Neuronal stem cell (in vitro differentiated cells): ENCODE measurements around the gene FGD3. TPM values are rescaled to one million over a fixed set of nuclear protein-coding genes. Genes with fewer than 3 reads are reported as not detected.
"Not testable (repeated sequence)": the region's sequence is repeated elsewhere in the genome, so short reads cannot be mapped to it uniquely, and the experiment has no call there.

Experiments
- DNase-seq: peaks from one replicate; pipeline ENCODE4 v3.0.0-alpha.2; 2013; ENCODE audit warnings: low spot score
- H2AFZ ChIP-seq: one replicate; pipeline ENCODE4 v1.6.1; 2013; ENCODE audit warnings: mild to moderate bottlenecking, low read length, inconsistent platforms
- H2AK5ac ChIP-seq: 2 replicates; pipeline ENCODE4 v1.6.1; 2013; ENCODE audit warnings: low read depth, mild to moderate bottlenecking, inconsistent platforms, low read length, moderate library complexity, mixed read lengths
- H2BK120ac ChIP-seq: 2 replicates; pipeline ENCODE4 v1.6.1; 2013; ENCODE audit warnings: low read depth, mild to moderate bottlenecking, inconsistent platforms, low read length, moderate library complexity, mixed read lengths
- H2BK12ac ChIP-seq: one replicate; pipeline ENCODE4 v1.6.1; 2013; ENCODE audit warnings: low read length, inconsistent platforms
- H2BK15ac ChIP-seq: 2 replicates; pipeline ENCODE4 v1.6.1; 2013; ENCODE audit warnings: mild to moderate bottlenecking, low read length, inconsistent platforms, mixed read lengths
- H2BK5ac ChIP-seq: one replicate; pipeline ENCODE4 v1.6.1; 2013; ENCODE audit warnings: inconsistent platforms, mild to moderate bottlenecking, low read length, moderate library complexity
- H3K14ac ChIP-seq: one replicate; pipeline ENCODE4 v1.6.1; 2013; ENCODE audit warnings: low read length, inconsistent platforms
- H3K18ac ChIP-seq: 2 replicates; pipeline ENCODE4 v1.6.1; 2013; ENCODE audit warnings: low read length, inconsistent platforms
- H3K23ac ChIP-seq: 2 replicates; pipeline ENCODE4 v1.6.1; 2013; ENCODE audit warnings: low read depth, mild to moderate bottlenecking, mixed read lengths, low read length, inconsistent platforms; ENCODE audit not compliant: poor library complexity
- H3K27ac ChIP-seq: replicated peaks from 3 replicates; pipeline ENCODE4 v1.5.1; 2013; ENCODE audit warnings: low read length, inconsistent platforms
- H3K27me3 ChIP-seq, 3 experiments: 2 replicates each; pipeline ENCODE4 v1.6.1; 2013; ENCODE audit warnings: low read length in 3 of 3, mild to moderate bottlenecking in 2 of 3, inconsistent platforms in 1 of 3, low read depth in 1 of 3, mixed read lengths in 1 of 3, moderate library complexity in 1 of 3; ENCODE audit not compliant: control insufficient read depth in 3 of 3, insufficient read depth in 3 of 3
- H3K36me3 ChIP-seq, 2 donors: replicated peaks in 1 of 2; 2 replicates each; pipeline ENCODE4 v1.6.1; 2013; ENCODE audit warnings: low read length in 2 of 2; ENCODE audit not compliant: control insufficient read depth in 2 of 2, insufficient read depth in 2 of 2
- H3K4ac ChIP-seq: 2 replicates; pipeline ENCODE4 v1.6.1; 2013; ENCODE audit warnings: inconsistent platforms, mild to moderate bottlenecking, low read length, moderate library complexity
- H3K4me1 ChIP-seq, 2 donors: 1 replicate in 1 of 2; 2 replicates in 1 of 2; pipeline ENCODE4 v1.6.1; 2013; ENCODE audit warnings: low read length in 2 of 2, low read depth in 1 of 2; ENCODE audit not compliant: control insufficient read depth in 2 of 2, insufficient read depth in 1 of 2
- H3K4me2 ChIP-seq: one replicate; pipeline ENCODE4 v1.6.1; 2013; ENCODE audit warnings: mild to moderate bottlenecking, low read length, inconsistent platforms; ENCODE audit not compliant: insufficient read depth, poor library complexity, severe bottlenecking
- H3K4me3 ChIP-seq, 2 donors: 2 replicates each; pipeline ENCODE4 v1.5.1; 2013; ENCODE audit warnings: low read length in 2 of 2, mild to moderate bottlenecking in 2 of 2, inconsistent platforms in 1 of 2, moderate library complexity in 1 of 2
- H3K79me1 ChIP-seq: one replicate; pipeline ENCODE4 v1.6.1; 2013; ENCODE audit warnings: low read depth, mild to moderate bottlenecking, inconsistent platforms, low read length, moderate library complexity
- H3K9ac ChIP-seq: one replicate; pipeline ENCODE4 v1.6.1; 2013; ENCODE audit warnings: mild to moderate bottlenecking, low read depth, low read length, inconsistent platforms; ENCODE audit not compliant: poor library complexity
- H3K9me3 ChIP-seq, 2 donors: replicated peaks in 1 of 2; 2 replicates each; pipeline versions ENCODE3 to v1.6.1; 2013; ENCODE audit warnings: low read length in 2 of 2, mild to moderate bottlenecking in 2 of 2, inconsistent platforms in 1 of 2, low read depth in 1 of 2, mixed read lengths in 1 of 2, moderate library complexity in 1 of 2; ENCODE audit not compliant: control insufficient read depth in 2 of 2, insufficient read depth in 1 of 2
- H4K8ac ChIP-seq: one replicate; pipeline ENCODE4 v1.6.1; 2013; ENCODE audit warnings: low read depth, mild to moderate bottlenecking, inconsistent platforms, low read length, moderate library complexity
- H4K91ac ChIP-seq: one replicate; pipeline ENCODE4 v1.6.1; 2013; ENCODE audit warnings: low read length, low read depth, mild to moderate bottlenecking, inconsistent platforms; ENCODE audit not compliant: poor library complexity
- WGBS, 2 donors: extraction: QIAGEN DNeasy Blood & Tissue Kit; methylation state at CpG; one replicate each; pipeline ENCODE4 v1.1.7; 2013; ENCODE audit warnings: missing lambda C conversion rate in 2 of 2, mixed read lengths in 1 of 2; ENCODE audit not compliant: insufficient read length in 2 of 2, insufficient replicate concordance in 1 of 2; ENCODE audit errors: extremely low coverage in 2 of 2; 5-methylcytosine and 5-hydroxymethylcytosine counted together
- polyA plus RNA-seq, 2 experiments: library from polyadenylated mRNA; stranded (reverse); fragments of 200-250 nt; gene quantifications; one replicate each; pipeline ENCODE4 v1.2.3, GENCODE V29; 2013

The FGD3 gene
- 0.47 TPM for polyA plus RNA-seq (2013, experiment 1 of 2)
- polyA plus RNA-seq (2013, experiment 2 of 2): 0.44 TPM

- DNase-seq: no peak
- Histone ChIP-seq H2BK15ac (peak within 1 kb of the TSS; percentile 94), H4K8ac (no peak within 1 kb of the TSS), H2AK5ac (peak within 1 kb of the TSS; percentile 33), H3K18ac (peak within 1 kb of the TSS; percentile 89), H3K4ac (peak within 1 kb of the TSS; percentile 13), H3K79me1 (peaks cover 3% of the 10 kb centered on the region), H3K27me3 (peaks cover 0 to 20% (median 5%) of the 10 kb centered on the region in 3 experiments), H3K27ac (no peak within 1 kb of the TSS), H3K23ac (peak within 1 kb of the TSS; percentile 50), H4K91ac (peak within 1 kb of the TSS; percentile 93), H3K4me1 (peaks cover 10 to 23% of the 10 kb centered on the region in 2 donors), H3K9ac (peak within 1 kb of the TSS; percentile 53), H3K14ac (peak within 1 kb of the TSS; percentile 72), H3K4me3 (peak within 1 kb of the TSS; percentile 32 to 74), H2BK12ac (peak within 1 kb of the TSS; percentile 76), H2BK120ac (peak within 1 kb of the TSS; percentile 56), H3K4me2 (peak within 1 kb of the TSS; percentile 70), H2AFZ (peak within 1 kb of the TSS; percentile 97), H2BK5ac (no peak within 1 kb of the TSS), H3K9me3 (peaks cover 0 to 6% of the 10 kb centered on the region in 2 donors), H3K36me3 (no peaks in the 10 kb centered on the region)
- WGBS, 2 donors: no CpG with 5 or more reads among the region's 36 CpGs
These were observed at the start of gene FGD3 for GRCh38 chr9:92947268-92948037. TSS of gene FGD3 (plus strand) at chr9:92947523. CDS start at chr9:92976257, 28,734 bp downstream.

GRCh38 chr9:92905137-92905536 lies 42.2 kb upstream of the FGD3 start:
- H3K27ac ChIP-seq, H3K4ac ChIP-seq, H3K4me1 ChIP-seq, H3K36me3 ChIP-seq, H2BK15ac ChIP-seq, H2BK12ac ChIP-seq, H3K23ac ChIP-seq, H3K18ac ChIP-seq, H3K4me3 ChIP-seq, DNase-seq, H2BK5ac ChIP-seq, H3K9ac ChIP-seq, H4K91ac ChIP-seq, H2BK120ac ChIP-seq, H3K9me3 ChIP-seq, H4K8ac ChIP-seq, H2AK5ac ChIP-seq, H3K4me2 ChIP-seq, H3K14ac ChIP-seq, H3K79me1 ChIP-seq: not testable (repeated sequence)
- peak overlapping the region; percentile 45 for H2AFZ ChIP-seq
- no CpG with 5 or more reads among the region's 6 CpGs for WGBS, 2 donors
- H3K27me3 ChIP-seq: peaks cover 0 to 19% (median 2%) of the 10 kb centered on the region in 3 experiments

- Histone ChIP-seq H2AFZ (no peak overlapping the region), H2BK15ac (no peak overlapping the region), H2AK5ac (no peak overlapping the region), H4K8ac (no peak overlapping the region), H2BK12ac (no peak overlapping the region), H2BK5ac (no peak overlapping the region), H3K4ac (no peak overlapping the region), H3K4me2 (no peak overlapping the region), H3K23ac (no peak overlapping the region), H3K27ac (no peak overlapping the region), H3K14ac (no peak overlapping the region), H3K4me3 (no peak overlapping the region), H3K4me1 (peaks cover 0 to 11% of the 10 kb centered on the region in 2 donors), H3K27me3 (peaks cover 0 to 46% (median 24%) of the 10 kb centered on the region in 3 experiments), H2BK120ac (no peak overlapping the region), H3K18ac (no peak overlapping the region), H3K9me3 (no peaks in the 10 kb centered on the region), H4K91ac (no peak overlapping the region), H3K36me3 (peaks cover 0 to under 1% of the 10 kb centered on the region in 2 donors), H3K79me1 (no peaks in the 10 kb centered on the region), H3K9ac (no peak overlapping the region)
- peak; percentile 64 for DNase-seq
- WGBS, 2 donors: no CpG with 5 or more reads among the region's 11 CpGs
These were observed 35.5 kb upstream of the FGD3 start for GRCh38 chr9:92911511-92912475.
